Endothelial cell (in vitro differentiated cells): ENCODE measurements around the gene GRAMD1B. TPM values are rescaled to one million over a fixed set of nuclear protein-coding genes. Genes with fewer than 3 reads are reported as not detected.

Experiments
- DNase-seq: peaks from one replicate; pipeline ENCODE4 v3.0.0; 2021; ENCODE audit warnings: low spot score
- H3K27ac Mint-ChIP-seq: one replicate; pipeline ENCODE4 v1.8.0; 2021; ENCODE audit warnings: mixed read lengths, inconsistent platforms; ENCODE audit not compliant: unreplicated experiment
- H3K27me3 Mint-ChIP-seq: one replicate; pipeline ENCODE4 v1.8.0; 2021; ENCODE audit warnings: mild to moderate bottlenecking, moderate library complexity, mixed read lengths, inconsistent platforms; ENCODE audit not compliant: unreplicated experiment
- H3K36me3 Mint-ChIP-seq: one replicate; pipeline ENCODE4 v1.8.0; 2021; ENCODE audit warnings: mild to moderate bottlenecking, low read depth, mixed read lengths, inconsistent platforms; ENCODE audit not compliant: unreplicated experiment
- H3K4me1 Mint-ChIP-seq: one replicate; pipeline ENCODE4 v1.8.0; 2021; ENCODE audit warnings: mild to moderate bottlenecking, mixed read lengths, inconsistent platforms; ENCODE audit not compliant: unreplicated experiment
- H3K4me3 Mint-ChIP-seq: one replicate; pipeline ENCODE4 v1.8.0; 2021; ENCODE audit warnings: mild to moderate bottlenecking, mixed read lengths, inconsistent platforms; ENCODE audit not compliant: unreplicated experiment
- H3K9me3 Mint-ChIP-seq: one replicate; pipeline ENCODE4 v1.8.0; 2021; ENCODE audit warnings: mixed read lengths, inconsistent platforms; ENCODE audit not compliant: unreplicated experiment
- CTCF ChIP-seq: fragments of 200-600 bp; sonication (generic); IDR thresholded peaks from one replicate; pipeline ENCODE4 v1.5.0; 2021; ENCODE audit warnings: antibody characterized with exemption; ENCODE audit not compliant: unreplicated experiment
- total RNA-seq: library from RNA; stranded (reverse); fragmentation: NEBNext Ultra II Directional; extraction: Animal tissue kit (Norgen Biotek cat#: 25700); gene quantifications from one replicate; pipeline ENCODE4 v1.2.1, GENCODE V29; 2021; ENCODE audit not compliant: unreplicated experiment

GRAMD1B gene
- total RNA-seq, 1 donor from 2014 or later: 49.6 TPM

- H3K4me3 Mint-ChIP-seq: peak overlapping the region; percentile 63
- H3K9me3 Mint-ChIP-seq: no peaks in the 10 kb centered on the region
- DNase-seq: peak; percentile 65
- H3K4me1 Mint-ChIP-seq: peaks cover 6% of the 10 kb centered on the region
- peak; percentile 76 for TF ChIP-seq CTCF
- H3K27ac Mint-ChIP-seq: no peak overlapping the region
- peaks cover 44% of the 10 kb centered on the region for H3K36me3 Mint-ChIP-seq
- H3K27me3 Mint-ChIP-seq: peaks cover 7% of the 10 kb centered on the region
Observed at GRCh38 chr11:123640677-123641494, 210.8 kb downstream of the GRAMD1B start.

- H3K27me3 Mint-ChIP-seq: peaks cover 7% of the 10 kb centered on the region
- H3K4me3 Mint-ChIP-seq: peak overlapping the region; percentile 63
- no peaks in the 10 kb centered on the region for H3K9me3 Mint-ChIP-seq
- TF ChIP-seq CTCF: no peak
- H3K36me3 Mint-ChIP-seq: peaks cover 49% of the 10 kb centered on the region
- no peak overlapping the region for H3K27ac Mint-ChIP-seq
- peaks cover 11% of the 10 kb centered on the region for H3K4me1 Mint-ChIP-seq
- DNase-seq: no peak
Observed at GRCh38 chr11:123641495-123641840, 211.4 kb downstream of the GRAMD1B start.

- H3K9me3 Mint-ChIP-seq: no peaks in the 10 kb centered on the region
- no peak for TF ChIP-seq CTCF
- peaks cover 47% of the 10 kb centered on the region for H3K36me3 Mint-ChIP-seq
- no peak for DNase-seq
- H3K4me3 Mint-ChIP-seq: no peak overlapping the region
- peaks cover 14% of the 10 kb centered on the region for H3K4me1 Mint-ChIP-seq
- no peak overlapping the region for H3K27ac Mint-ChIP-seq
- peaks cover 7% of the 10 kb centered on the region for H3K27me3 Mint-ChIP-seq
Observed at GRCh38 chr11:123642435-123642834, 212.4 kb downstream of the GRAMD1B start.

GRCh38 chr11:123645286-123645975 lies 215.4 kb downstream of the GRAMD1B start:
- Mint-ChIP-seq H3K36me3 (peaks cover 30% of the 10 kb centered on the region), H3K4me1 (peaks cover 15% of the 10 kb centered on the region), H3K27ac (no peak overlapping the region), H3K4me3 (no peak overlapping the region), H3K9me3 (no peaks in the 10 kb centered on the region), H3K27me3 (peaks cover 5% of the 10 kb centered on the region)
- DNase-seq: no peak
- TF ChIP-seq CTCF: no peak

- DNase-seq: no peak
- no peak overlapping the region for H3K27ac Mint-ChIP-seq
- no peak overlapping the region for H3K4me3 Mint-ChIP-seq
- no peak for TF ChIP-seq CTCF
- peaks cover 12% of the 10 kb centered on the region for H3K36me3 Mint-ChIP-seq
- no peaks in the 10 kb centered on the region for H3K9me3 Mint-ChIP-seq
- H3K4me1 Mint-ChIP-seq: peaks cover 34% of the 10 kb centered on the region
- peaks cover 2% of the 10 kb centered on the region for H3K27me3 Mint-ChIP-seq
Observed at GRCh38 chr11:123650901-123651300, 220.8 kb downstream of the GRAMD1B start.
